ENCODE measurements around the gene SASH3.
A peak's percentile ranks its signal among the peaks of the same experiment; 100 is the strongest.
"Not testable (repeated sequence)": the region's sequence is repeated elsewhere in the genome, so short reads cannot be mapped to it uniquely, and the experiment has no call there.

The SASH3 gene

GRCh38 chrX:129779747-129780146 is at the start of gene SASH3:
TSS of gene SASH3 (plus strand) at chrX:129779949. CDS start at chrX:129780098, 149 bp downstream.
- DNase-seq (ENCODE audit: low spot score), result no peak

- DNase-seq (ENCODE audit: low spot score), result no peak
Measured at GRCh38 chrX:129731228-129731627, 48.5 kb upstream of the SASH3 start.

GRCh38 chrX:129732857-129733256 is 46.9 kb upstream of the SASH3 start:
- DNase-seq (ENCODE audit: low spot score), result no peak

- peak; percentile 13 for DNase-seq (ENCODE audit: low spot score)
Measured at GRCh38 chrX:129733335-129733734, 46.4 kb upstream of the SASH3 start.

- DNase-seq (ENCODE audit: low spot score), result no peak
Measured at GRCh38 chrX:129736491-129736890, 43.3 kb upstream of the SASH3 start.

- no peak for DNase-seq (ENCODE audit: low spot score)
Measured at GRCh38 chrX:129737916-129738315, 41.8 kb upstream of the SASH3 start.

- peak; percentile 53 for DNase-seq (ENCODE audit: low spot score)
Measured at GRCh38 chrX:129738466-129739308, 41.1 kb upstream of the SASH3 start, which contains the start of gene XPNPEP2. TSS of gene XPNPEP2 (plus strand) at chrX:129738979. CDS start at chrX:129739214, 235 bp downstream.

GRCh38 chrX:129739578-129739977 is 40.2 kb upstream of the SASH3 start:
- no peak for DNase-seq (ENCODE audit: low spot score)

GRCh38 chrX:129741880-129742758 is 37.6 kb upstream of the SASH3 start:
- DNase-seq (ENCODE audit: low spot score), result peak; percentile 71

GRCh38 chrX:129742759-129743152 is 37.0 kb upstream of the SASH3 start:
- DNase-seq (ENCODE audit: low spot score), result not testable (repeated sequence)

GRCh38 chrX:129743821-129744220 is 35.9 kb upstream of the SASH3 start:
- no peak for DNase-seq (ENCODE audit: low spot score)

GRCh38 chrX:129744861-129745321 is 34.9 kb upstream of the SASH3 start:
- no peak for DNase-seq (ENCODE audit: low spot score)

- no peak for DNase-seq (ENCODE audit: low spot score)
Measured at GRCh38 chrX:129746557-129747470, 32.9 kb upstream of the SASH3 start.

GRCh38 chrX:129747533-129747932 is 32.2 kb upstream of the SASH3 start:
- no peak for DNase-seq (ENCODE audit: low spot score)

- DNase-seq (ENCODE audit: low spot score), result no peak
Measured at GRCh38 chrX:129748305-129748704, 31.4 kb upstream of the SASH3 start.

- no peak for DNase-seq (ENCODE audit: low spot score)
Measured at GRCh38 chrX:129749069-129749468, 30.7 kb upstream of the SASH3 start.

- no peak for DNase-seq (ENCODE audit: low spot score)
Measured at GRCh38 chrX:129750971-129751370, 28.8 kb upstream of the SASH3 start.

GRCh38 chrX:129754056-129755024 is 25.4 kb upstream of the SASH3 start:
- peak; percentile 62 for DNase-seq (ENCODE audit: low spot score)

- DNase-seq (ENCODE audit: low spot score), result no peak
Measured at GRCh38 chrX:129755779-129756650, 23.7 kb upstream of the SASH3 start.

Measured in ecto neural progenitor cell (in vitro differentiated cells).